GM10248 (cell line): ENCODE data around the gene ITPKB.

Experiments
- CTCF ChIA-PET: fragments of 300-600 bp; sonication (Branson Sonifier 250); formaldehyde crosslinking; extraction: SDS; loops from one replicate; lab custom pipeline; 2021; ENCODE audit warnings: antibody characterized with exemption; lab: Yijun Ruan, JAX
- POLR2A ChIA-PET: fragments of 350-650 bp; sonication (Branson Sonifier 250); formaldehyde crosslinking; extraction: SDS; loops from one replicate; lab custom pipeline; 2020; ENCODE audit warnings: antibody characterized with exemption; lab: Yijun Ruan, JAX
- DNase-seq: peaks from one replicate; pipeline ENCODE4 v3.0.0; 2012; ENCODE audit errors: extremely low spot score
- TF ChIP-seq, protein P1 (sequence below): IDR thresholded peaks from 2 replicates; pipeline ENCODE4 v1.5.1; 2012; ENCODE audit warnings: mild to moderate bottlenecking, low read depth; ENCODE audit errors: extremely low read depth, missing control alignments, control extremely low read depth

Gene ITPKB

GRCh38 chr1:226686440-226687425 lies 52.3 kb downstream of the ITPKB start:
- POLR2A ChIA-PET: no interaction called here
- CTCF ChIA-PET: interaction anchor here (0.8 to 4.7 kb wide), 12 partner anchors 14 to 143 kb away, joined by 3 to 39 read pairs (median 4); no protein-coding TSS in a partner anchor
- no peak for DNase-seq
- TF ChIP-seq, protein P1, sequence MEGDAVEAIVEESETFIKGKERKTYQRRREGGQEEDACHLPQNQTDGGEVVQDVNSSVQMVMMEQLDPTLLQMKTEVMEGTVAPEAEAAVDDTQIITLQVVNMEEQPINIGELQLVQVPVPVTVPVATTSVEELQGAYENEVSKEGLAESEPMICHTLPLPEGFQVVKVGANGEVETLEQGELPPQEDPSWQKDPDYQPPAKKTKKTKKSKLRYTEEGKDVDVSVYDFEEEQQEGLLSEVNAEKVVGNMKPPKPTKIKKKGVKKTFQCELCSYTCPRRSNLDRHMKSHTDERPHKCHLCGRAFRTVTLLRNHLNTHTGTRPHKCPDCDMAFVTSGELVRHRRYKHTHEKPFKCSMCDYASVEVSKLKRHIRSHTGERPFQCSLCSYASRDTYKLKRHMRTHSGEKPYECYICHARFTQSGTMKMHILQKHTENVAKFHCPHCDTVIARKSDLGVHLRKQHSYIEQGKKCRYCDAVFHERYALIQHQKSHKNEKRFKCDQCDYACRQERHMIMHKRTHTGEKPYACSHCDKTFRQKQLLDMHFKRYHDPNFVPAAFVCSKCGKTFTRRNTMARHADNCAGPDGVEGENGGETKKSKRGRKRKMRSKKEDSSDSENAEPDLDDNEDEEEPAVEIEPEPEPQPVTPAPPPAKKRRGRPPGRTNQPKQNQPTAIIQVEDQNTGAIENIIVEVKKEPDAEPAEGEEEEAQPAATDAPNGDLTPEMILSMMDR: no peak

DNA sequence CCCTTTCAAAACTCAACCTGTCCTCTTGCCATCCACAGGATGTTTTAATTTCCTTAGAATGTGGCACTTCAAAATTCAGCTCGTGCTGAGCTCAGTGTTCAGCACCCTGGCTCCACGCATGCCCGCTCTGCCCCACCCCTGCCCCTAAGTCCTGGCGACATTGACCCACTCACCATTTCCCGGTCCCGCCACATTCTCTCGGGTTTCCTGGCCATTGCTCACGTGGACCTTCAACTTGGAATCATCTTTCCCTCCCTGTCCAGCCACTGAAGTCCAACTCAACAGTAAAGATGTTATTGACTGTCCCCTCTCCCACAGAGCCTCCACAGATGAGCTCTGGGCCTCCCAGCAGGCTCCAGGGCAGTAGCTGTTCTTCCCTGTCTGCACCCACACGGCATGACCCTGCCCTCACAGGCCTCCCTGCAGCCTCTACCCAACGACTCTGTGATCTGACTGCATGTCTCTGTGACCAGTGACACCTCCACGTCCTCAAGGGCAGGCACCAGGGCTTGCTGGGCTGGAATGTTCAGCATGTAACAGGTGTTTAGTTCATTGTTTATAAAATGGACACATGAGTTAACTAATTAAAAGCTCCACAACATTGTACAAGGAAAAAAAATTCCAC lies 53.8 kb downstream of the ITPKB start:
- POLR2A ChIA-PET: no interaction called here
- TF ChIP-seq, protein P1: no peak
- DNase-seq: no peak
- CTCF ChIA-PET: interaction anchor here (0.7 to 4.7 kb wide), 5 partner anchors 16 to 143 kb away, joined by 3 to 39 read pairs (median 4); no protein-coding TSS in a partner anchor

GRCh38 chr1:226684026-226684425 lies 55.1 kb downstream of the ITPKB start:
- POLR2A ChIA-PET: no interaction called here
- DNase-seq: no peak
- CTCF ChIA-PET: interaction anchor here (1.1 to 4.2 kb wide), 5 partner anchors 8 to 58 kb away, joined by 3 to 16 read pairs (median 6); no protein-coding TSS in a partner anchor
- TF ChIP-seq, protein P1: no peak

DNA sequence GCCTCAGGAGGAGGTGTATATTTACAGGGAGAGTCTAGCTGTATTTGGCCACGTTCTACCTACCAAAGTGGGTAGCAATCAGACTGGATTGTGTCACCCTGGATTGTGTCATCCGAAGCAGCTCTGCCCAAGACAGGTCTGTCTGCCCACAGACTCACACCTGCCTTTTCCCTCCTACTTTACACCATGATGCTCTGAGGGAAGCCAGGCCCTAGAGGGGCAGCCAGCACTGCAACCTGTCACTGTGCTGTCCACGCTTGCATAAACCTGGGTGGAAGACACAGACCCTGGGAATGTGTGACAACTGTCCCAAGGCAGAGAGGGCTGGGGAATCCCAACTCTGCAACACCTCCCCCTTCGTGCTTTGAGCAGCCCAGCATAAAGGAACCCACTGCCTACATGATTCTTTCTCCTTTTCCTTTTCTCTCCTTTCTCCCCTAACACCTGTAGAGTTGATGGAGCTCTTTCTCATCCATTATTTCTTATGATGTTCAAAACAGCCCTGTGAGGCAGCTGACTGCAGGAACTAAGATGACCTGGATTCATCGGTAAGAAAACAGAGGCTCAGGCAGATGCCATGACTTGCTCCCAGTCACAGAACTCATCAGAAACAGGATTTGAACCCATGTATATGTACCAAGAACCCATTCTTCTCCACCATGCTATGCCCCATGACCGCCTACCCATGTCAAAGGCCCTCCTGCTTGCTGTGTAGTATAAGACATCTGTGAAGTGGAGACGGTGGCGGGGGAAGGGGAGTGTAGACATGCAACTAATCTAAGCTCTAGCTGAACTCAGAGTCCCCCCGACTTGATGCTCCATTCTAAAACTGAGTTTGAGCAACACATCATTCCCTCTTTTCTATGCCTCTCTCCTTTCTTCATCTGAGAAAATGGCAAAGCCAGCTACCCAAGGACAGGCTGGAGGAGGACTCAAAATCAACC lies 55.9 kb downstream of the ITPKB start:
- POLR2A ChIA-PET: no interaction called here
- CTCF ChIA-PET: interaction anchor here (0.7 to 4.2 kb wide), 12 partner anchors 9 to 275 kb away, joined by 3 to 16 read pairs (median 5); partner anchors contain the start of gene PARP1
- no peak for DNase-seq
- TF ChIP-seq, protein P1: no peak

DNA sequence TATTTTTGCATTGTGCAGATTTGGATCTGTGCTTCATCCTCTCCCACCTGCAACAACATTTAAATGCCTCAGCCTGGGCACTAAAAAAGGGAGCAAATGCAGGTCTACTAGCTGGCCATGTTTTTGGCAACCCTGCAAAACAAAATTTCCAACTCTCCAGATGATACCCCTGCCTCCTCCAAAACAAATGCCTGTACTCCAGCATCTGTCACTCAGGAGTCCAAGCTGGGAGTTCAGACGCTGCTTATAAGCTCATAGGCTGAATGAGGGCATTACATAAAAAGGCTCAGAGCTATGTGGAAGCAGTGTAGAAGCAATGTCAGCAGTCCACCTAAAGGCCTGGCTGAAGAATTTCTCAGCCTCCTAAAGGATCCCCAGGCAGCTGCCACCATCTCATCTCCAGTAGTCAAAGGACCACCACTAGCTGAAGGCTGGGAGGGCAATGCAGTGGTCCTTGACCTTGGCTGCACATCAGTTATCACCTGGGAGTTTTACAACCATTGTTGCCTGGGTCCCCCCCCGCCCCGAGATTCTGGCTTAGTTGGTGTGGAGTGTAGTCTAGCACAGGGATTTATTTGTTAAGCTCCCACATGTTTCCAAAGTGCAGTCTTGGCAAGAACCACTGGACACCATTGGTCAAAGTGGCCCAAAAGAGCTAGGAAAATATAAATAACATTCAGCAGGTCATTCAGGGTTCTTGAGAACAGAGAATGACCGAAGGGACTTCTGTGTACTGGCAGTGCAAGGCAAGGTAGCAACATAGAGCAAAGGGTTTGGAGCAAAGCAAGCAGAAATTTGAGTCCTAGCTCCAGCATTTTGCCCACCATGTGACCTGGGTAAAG lies 57.2 kb downstream of the ITPKB start:
- CTCF ChIA-PET: interaction anchor here (0.7 to 4.2 kb wide), 12 partner anchors 11 to 274 kb away, joined by 3 to 16 read pairs (median 5); partner anchors contain the start of gene PARP1

More for the DNA sequence above, 57.2 kb downstream of the ITPKB start:
- POLR2A ChIA-PET: interaction anchor here (1.1 kb wide), 1 partner anchor 21 kb away, joined by 3 read pairs; no protein-coding TSS in a partner anchor
- no peak for DNase-seq
- TF ChIP-seq, protein P1: no peak
